A673 (cell line): Measurements from ENCODE around the gene NCAPD2.
"Not testable (repeated sequence)": the region's sequence is repeated elsewhere in the genome, so short reads cannot be mapped to it uniquely, and the experiment has no call there.

ENCODE experiments used
- EZH2 ChIP-seq: fragments of 200-600 bp; sonication (generic); IDR thresholded peaks from 2 replicates; pipeline ENCODE4 v1.6.1; 2017; ENCODE audit warnings: borderline replicate concordance, low read depth, mild to moderate bottlenecking, mixed read lengths, antibody characterized with exemption, low read length; ENCODE audit not compliant: poor library complexity, severe bottlenecking
- TF ChIP-seq, protein P1 (sequence below): fragments of 300-800, 200-600 bp; sonication (generic); conservative IDR thresholded peaks from 2 replicates; pipeline ENCODE4 v1.5.1; 2017; ENCODE audit warnings: low read depth, mild to moderate bottlenecking, antibody characterized with exemption, low read length, moderate library complexity, mixed read lengths

DNA sequence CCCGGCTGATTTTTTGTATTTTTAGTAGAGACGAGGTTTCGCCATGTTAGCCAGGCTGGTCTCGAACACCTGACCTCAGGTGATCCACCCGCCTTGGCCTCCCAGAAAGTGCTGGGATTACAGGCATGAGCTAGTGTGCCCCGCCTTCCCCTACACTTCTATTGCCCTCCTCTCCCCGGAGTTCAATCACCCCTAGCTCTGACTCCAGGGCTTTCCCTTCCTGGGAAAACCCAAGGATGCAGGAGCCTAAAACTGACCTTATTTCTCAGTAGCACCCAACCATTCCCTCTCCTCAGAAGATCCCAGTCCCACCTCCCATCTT is 62.6 kb downstream of the NCAPD2 start:
- TF ChIP-seq, protein P1, sequence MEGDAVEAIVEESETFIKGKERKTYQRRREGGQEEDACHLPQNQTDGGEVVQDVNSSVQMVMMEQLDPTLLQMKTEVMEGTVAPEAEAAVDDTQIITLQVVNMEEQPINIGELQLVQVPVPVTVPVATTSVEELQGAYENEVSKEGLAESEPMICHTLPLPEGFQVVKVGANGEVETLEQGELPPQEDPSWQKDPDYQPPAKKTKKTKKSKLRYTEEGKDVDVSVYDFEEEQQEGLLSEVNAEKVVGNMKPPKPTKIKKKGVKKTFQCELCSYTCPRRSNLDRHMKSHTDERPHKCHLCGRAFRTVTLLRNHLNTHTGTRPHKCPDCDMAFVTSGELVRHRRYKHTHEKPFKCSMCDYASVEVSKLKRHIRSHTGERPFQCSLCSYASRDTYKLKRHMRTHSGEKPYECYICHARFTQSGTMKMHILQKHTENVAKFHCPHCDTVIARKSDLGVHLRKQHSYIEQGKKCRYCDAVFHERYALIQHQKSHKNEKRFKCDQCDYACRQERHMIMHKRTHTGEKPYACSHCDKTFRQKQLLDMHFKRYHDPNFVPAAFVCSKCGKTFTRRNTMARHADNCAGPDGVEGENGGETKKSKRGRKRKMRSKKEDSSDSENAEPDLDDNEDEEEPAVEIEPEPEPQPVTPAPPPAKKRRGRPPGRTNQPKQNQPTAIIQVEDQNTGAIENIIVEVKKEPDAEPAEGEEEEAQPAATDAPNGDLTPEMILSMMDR: not testable (repeated sequence)
- TF ChIP-seq EZH2: not testable (repeated sequence)
